IMR-90 (cell line): Measurements from ENCODE around the gene PNP.

Experiments used
- CHD1 ChIP-seq: IDR thresholded peaks from 2 replicates; pipeline ENCODE4 v1.6.1; 2012; ENCODE audit warnings: low read depth, low read length, improper control_type of control experiment
- TF ChIP-seq, protein P1 (sequence below): conservative IDR thresholded peaks from 2 replicates; pipeline ENCODE4 v1.5.1; 2012; ENCODE audit warnings: mild to moderate bottlenecking, low read depth, low read length, improper control_type of control experiment
- TF ChIP-seq, protein P2 (sequence below): fragments of 150-350 bp; IDR thresholded peaks from 2 replicates; pipeline ENCODE4 v1.6.1; 2017; ENCODE audit warnings: mild to moderate bottlenecking, antibody characterized with exemption, low read length, low read depth

DNA sequence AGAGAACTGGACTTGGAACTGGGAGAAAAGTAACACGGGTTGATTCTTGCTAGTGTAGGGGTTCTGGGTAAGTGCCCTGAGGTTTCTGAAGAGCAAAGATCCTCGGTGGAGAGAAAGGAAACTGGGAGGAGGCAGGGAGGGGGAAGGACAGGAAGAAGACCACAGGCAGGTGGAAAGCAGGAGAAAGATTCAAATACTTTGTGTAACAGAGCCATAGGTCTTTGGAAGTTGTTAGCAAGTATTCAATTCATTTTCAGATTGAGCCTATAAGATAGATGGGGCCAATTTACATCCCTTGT is 1.3 kb downstream of the PNP start:
- no peak for TF ChIP-seq CHD1
- TF ChIP-seq, protein P1, sequence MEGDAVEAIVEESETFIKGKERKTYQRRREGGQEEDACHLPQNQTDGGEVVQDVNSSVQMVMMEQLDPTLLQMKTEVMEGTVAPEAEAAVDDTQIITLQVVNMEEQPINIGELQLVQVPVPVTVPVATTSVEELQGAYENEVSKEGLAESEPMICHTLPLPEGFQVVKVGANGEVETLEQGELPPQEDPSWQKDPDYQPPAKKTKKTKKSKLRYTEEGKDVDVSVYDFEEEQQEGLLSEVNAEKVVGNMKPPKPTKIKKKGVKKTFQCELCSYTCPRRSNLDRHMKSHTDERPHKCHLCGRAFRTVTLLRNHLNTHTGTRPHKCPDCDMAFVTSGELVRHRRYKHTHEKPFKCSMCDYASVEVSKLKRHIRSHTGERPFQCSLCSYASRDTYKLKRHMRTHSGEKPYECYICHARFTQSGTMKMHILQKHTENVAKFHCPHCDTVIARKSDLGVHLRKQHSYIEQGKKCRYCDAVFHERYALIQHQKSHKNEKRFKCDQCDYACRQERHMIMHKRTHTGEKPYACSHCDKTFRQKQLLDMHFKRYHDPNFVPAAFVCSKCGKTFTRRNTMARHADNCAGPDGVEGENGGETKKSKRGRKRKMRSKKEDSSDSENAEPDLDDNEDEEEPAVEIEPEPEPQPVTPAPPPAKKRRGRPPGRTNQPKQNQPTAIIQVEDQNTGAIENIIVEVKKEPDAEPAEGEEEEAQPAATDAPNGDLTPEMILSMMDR: no peak
- TF ChIP-seq, protein P2, sequence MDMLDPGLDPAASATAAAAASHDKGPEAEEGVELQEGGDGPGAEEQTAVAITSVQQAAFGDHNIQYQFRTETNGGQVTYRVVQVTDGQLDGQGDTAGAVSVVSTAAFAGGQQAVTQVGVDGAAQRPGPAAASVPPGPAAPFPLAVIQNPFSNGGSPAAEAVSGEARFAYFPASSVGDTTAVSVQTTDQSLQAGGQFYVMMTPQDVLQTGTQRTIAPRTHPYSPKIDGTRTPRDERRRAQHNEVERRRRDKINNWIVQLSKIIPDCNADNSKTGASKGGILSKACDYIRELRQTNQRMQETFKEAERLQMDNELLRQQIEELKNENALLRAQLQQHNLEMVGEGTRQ: no peak
